GM12878 (cell line): ENCODE measurements around the gene MTCL3.

Source experiments
- ATAC-seq: fragments of 200-7000 bp; cut with Tn5 transposase; 3 replicates; pipeline ENCODE4 v1.9.1; 2020; ENCODE audit warnings: mild to moderate bottlenecking, moderate library complexity
- BruUV-seq: library from RNA; stranded (reverse); fragments of 400-500 nt; replicated peaks from 2 replicates; lab custom pipeline; 2021; lab: Mats Ljungman, UMichigan
- CTCF ChIA-PET: fragments of 300-600 bp; sonication (Branson Sonifier 250); formaldehyde crosslinking; extraction: SDS; loops from one replicate; lab custom pipeline; 2021; ENCODE audit warnings: inconsistent platforms; lab: Yijun Ruan, JAX
- POLR2A ChIA-PET: fragments of 350-600 bp; formaldehyde crosslinking; extraction: SDS; loops from one replicate; lab custom pipeline; 2021; ENCODE audit warnings: inconsistent platforms; lab: Charles Lee
- RAD21 ChIA-PET: fragments of 300-600 bp; sonication (Branson Sonifier 250); formaldehyde crosslinking; loops from one replicate; lab custom pipeline; 2023; ENCODE audit warnings: antibody characterized with exemption; ENCODE audit not compliant: unreplicated experiment; lab: Charles Lee
- SMC1A ChIA-PET: fragments of 300-600 bp; sonication (Branson Sonifier 250); formaldehyde crosslinking; loops from one replicate; lab custom pipeline; 2023; ENCODE audit not compliant: unreplicated experiment, uncharacterized antibody; lab: Charles Lee
- DNase-seq: peaks from one replicate; pipeline ENCODE4 v3.0.0-alpha.2; 2011; ENCODE audit warnings: low read depth, low spot score
- FAIRE-seq: peaks from 3 replicates; lab custom pipeline; 2011; peaks lifted over from hg19 to GRCh38; lab: Jason Lieb, UNC
- H2AFZ ChIP-seq: 2 replicates; pipeline ENCODE4 v1.6.0; 2011; ENCODE audit warnings: low read depth, low read length, control low read depth; ENCODE audit not compliant: control insufficient read depth
- H3K27ac ChIP-seq: 2 replicates; pipeline ENCODE4 v1.5.1; 2011; ENCODE audit warnings: control low read depth; ENCODE audit not compliant: control insufficient read depth, insufficient read depth
- H3K27me3 ChIP-seq, 2 experiments: replicated peaks in 1 of 2; 2 replicates each; pipeline versions ENCODE4 v1.6.0 to v1.6.1; 2011; ENCODE audit warnings: low read length in 1 of 2; ENCODE audit not compliant: control insufficient read depth in 2 of 2, insufficient read depth in 2 of 2
- H3K36me3 ChIP-seq, 2 experiments: 2 replicates each; pipeline ENCODE4 v1.5.1; 2011; ENCODE audit warnings: low read length in 1 of 2; ENCODE audit not compliant: control insufficient read depth in 2 of 2, insufficient read depth in 2 of 2
- H3K4me1 ChIP-seq: 2 replicates; pipeline ENCODE4 v1.6.1; 2011; ENCODE audit warnings: mild to moderate bottlenecking, low read length, moderate library complexity, mixed read lengths; ENCODE audit not compliant: control insufficient read depth, insufficient read depth
- H3K4me2 ChIP-seq: 2 replicates; pipeline ENCODE4 v1.6.0; 2011; ENCODE audit warnings: control low read depth; ENCODE audit not compliant: control insufficient read depth, insufficient read depth
- H3K4me3 ChIP-seq: fragments of 200-600 bp; sonication (generic); 2 replicates; pipeline ENCODE4 v1.5.1; 2016
- H3K79me2 ChIP-seq: 2 replicates; pipeline ENCODE4 v1.6.0; 2011; ENCODE audit warnings: low read length; ENCODE audit not compliant: control insufficient read depth, insufficient read depth
- H3K9ac ChIP-seq: 2 replicates; pipeline ENCODE4 v1.8.0; 2011; ENCODE audit warnings: low read length, control low read depth, mixed read lengths; ENCODE audit not compliant: control insufficient read depth, insufficient read depth
- H3K9me3 ChIP-seq: replicated peaks from 3 replicates; pipeline ENCODE4 v1.5.1; 2011; ENCODE audit warnings: mild to moderate bottlenecking, low read length; ENCODE audit not compliant: control insufficient read depth, insufficient read depth
- H4K20me1 ChIP-seq: 2 replicates; pipeline ENCODE4 v1.6.0; 2011; ENCODE audit not compliant: control insufficient read depth, insufficient read depth
- ATF3 ChIP-seq: IDR thresholded peaks from 2 replicates; pipeline ENCODE4 v1.6.1; 2011; ENCODE audit warnings: low read depth, mild to moderate bottlenecking, low read length, moderate library complexity, borderline replicate concordance; ENCODE audit errors: extremely low read depth
- EED ChIP-seq: sonication (generic); IDR thresholded peaks from 2 replicates; pipeline ENCODE4 v1.6.1; 2016; ENCODE audit warnings: antibody characterized with exemption, low read depth
- EZH2 ChIP-seq: IDR thresholded peaks from 2 replicates; pipeline ENCODE4 v1.6.1; 2012; ENCODE audit warnings: low read depth, mild to moderate bottlenecking, control low read depth, inconsistent platforms, low read length, borderline replicate concordance; ENCODE audit not compliant: control insufficient read depth
- FOS ChIP-seq: IDR thresholded peaks from 3 replicates; pipeline ENCODE4 v1.6.1; 2011; ENCODE audit warnings: borderline replicate concordance; ENCODE audit not compliant: insufficient read length; ENCODE audit errors: extremely low read depth
- HCFC1 ChIP-seq: fragments of 150-350 bp; IDR thresholded peaks from 2 replicates; pipeline ENCODE4 v1.6.1; 2014; ENCODE audit warnings: low read length
- NFIC ChIP-seq: IDR thresholded peaks from 2 replicates; pipeline ENCODE4 v1.6.1; 2012; ENCODE audit warnings: low read depth, mild to moderate bottlenecking, inconsistent platforms, low read length, moderate library complexity
- POLR2A ChIP-seq: IDR thresholded peaks from 2 replicates; pipeline ENCODE4 v1.6.1; 2011; ENCODE audit warnings: low read depth, mild to moderate bottlenecking, low read length
- POLR2AphosphoS2 ChIP-seq: IDR thresholded peaks from 2 replicates; pipeline ENCODE4 v1.6.1; 2011; ENCODE audit warnings: low read depth, mild to moderate bottlenecking, low read length, improper control_type of control experiment, moderate library complexity
- RELB ChIP-seq: fragments of 450-650 bp; IDR thresholded peaks from 2 replicates; pipeline ENCODE4 v1.6.1; 2017; ENCODE audit warnings: low read depth, mild to moderate bottlenecking, moderate library complexity
- REST ChIP-seq: IDR thresholded peaks from 2 replicates; pipeline ENCODE4 v1.6.1; 2012; ENCODE audit warnings: mild to moderate bottlenecking, low read depth, low read length
- SREBF1 ChIP-seq: IDR thresholded peaks from 2 replicates; pipeline ENCODE4 v1.6.1; 2012; ENCODE audit warnings: mild to moderate bottlenecking, low read length
- STAT1 ChIP-seq: fragments of 450-650 bp; conservative IDR thresholded peaks from 2 replicates; pipeline ENCODE4 v1.6.1; 2014; ENCODE audit warnings: antibody characterized with exemption, mild to moderate bottlenecking
- TBL1XR1 ChIP-seq: IDR thresholded peaks from 2 replicates; pipeline ENCODE4 v1.6.1; 2012; ENCODE audit warnings: low read depth, low read length, improper control_type of control experiment
- TCF7 ChIP-seq: IDR thresholded peaks from 2 replicates; pipeline ENCODE4 v1.6.1; 2014; ENCODE audit warnings: antibody characterized with exemption, borderline replicate concordance
- WGBS: methylation state at CpG from one replicate; pipeline ENCODE4 v1.1.6; 2016; ENCODE audit warnings: low lambda C conversion rate; ENCODE audit not compliant: insufficient replicate concordance, insufficient coverage; ENCODE audit errors: missing lambda C conversion rate; 5-methylcytosine and 5-hydroxymethylcytosine counted together
- in situ Hi-C: fragments of 300-500 bp; cut with MboI; formaldehyde crosslinking; loops from 9 replicates; pipeline ENCODE4 v1.14.3; 2018; ENCODE audit warnings: mixed read lengths
- intact Hi-C: fragments of 100-400 bp; cut with micrococcal nuclease; formaldehyde crosslinking; loops from one replicate; pipeline ENCODE4 v1.14.2; 2022; ENCODE audit not compliant: unreplicated experiment

The MTCL3 gene

GRCh38 chr6:127458817-127459216 is 60.3 kb downstream of the MTCL3 start (continued):
- TF ChIP-seq RELB (no peak), REST (no peak), TBL1XR1 (no peak), FOS (no peak), EZH2 (no peak)

GRCh38 chr6:127458222-127458621 is 60.9 kb downstream of the MTCL3 start:
- Histone ChIP-seq H3K4me2 (no peak overlapping the region), H3K27ac (no peak overlapping the region), H3K9me3 (no peaks in the 10 kb centered on the region), H3K4me3 (no peak overlapping the region), H3K79me2 (no peaks in the 10 kb centered on the region), H3K9ac (no peak overlapping the region), H4K20me1 (no peaks in the 10 kb centered on the region), H3K36me3 (no peaks in the 10 kb centered on the region), H3K4me1 (no peaks in the 10 kb centered on the region), H3K27me3 (peaks cover 0 to 2% of the 10 kb centered on the region in 2 experiments; a peak in 2 of 4 replicates), H2AFZ (no peak overlapping the region)
- ATAC-seq (no peak), FAIRE-seq (no peak), DNase-seq (no peak)
- ChIA-PET POLR2A (no interaction called here), CTCF (interaction anchor here (1.8 kb wide), 1 partner anchor 59 kb away, joined by 4 read pairs; no protein-coding TSS in a partner anchor), SMC1A (interaction anchor here (2.3 kb wide), 1 partner anchor 80 kb away, joined by 9 read pairs; no protein-coding TSS in a partner anchor), RAD21 (interaction anchor here (1.1 kb wide), 1 partner anchor 80 kb away, joined by 3 read pairs; no protein-coding TSS in a partner anchor)
- TF ChIP-seq HCFC1 (no peak), POLR2AphosphoS2 (no peak), POLR2A (no peak), SREBF1 (no peak), TCF7 (no peak), STAT1 (no peak), EED (no peak), ATF3 (no peak), NFIC (no peak)
- WGBS: 76% methylated on average over 3 of the region's 3 CpGs
- in situ Hi-C loops: no loop called here
- intact Hi-C loops: no loop called here
- no TSS peak for BruUV-seq
